HepG2 (cell line): ENCODE results near the gene ATP13A1. TPM values are rescaled to one million over a fixed set of nuclear protein-coding genes. Genes with fewer than 3 reads are reported as not detected.

ENCODE experiments used
- ASH2L ChIP-seq: fragments of 300-600, 200-600 bp; sonication (generic); IDR thresholded peaks from 2 replicates; pipeline ENCODE4 v1.7.0; 2017; ENCODE audit warnings: low read depth, mild to moderate bottlenecking, moderate library complexity, mixed read lengths, low read length; ENCODE audit not compliant: insufficient read length
- DMAP1 ChIP-seq: IDR thresholded peaks from 2 replicates; pipeline ENCODE4 v1.6.1; 2016
- HES4 ChIP-seq: sonication (generic); formaldehyde crosslinking; IDR thresholded peaks from 2 replicates; pipeline ENCODE4 v1.9.0; 2021; ENCODE audit warnings: mild to moderate bottlenecking, missing genetic modification reagents, borderline replicate concordance
- HNF4G ChIP-seq, 2 experiments: sonication (generic) in 1 of 2; formaldehyde crosslinking in 1 of 2; IDR thresholded peaks; 2 replicates each; pipeline versions ENCODE4 v1.4.0 to v1.6.1; 2011 to 2020; ENCODE audit warnings: borderline replicate concordance in 2 of 2, low read depth in 2 of 2, mild to moderate bottlenecking in 2 of 2, low read length in 1 of 2, missing genetic modification reagents in 1 of 2, moderate library complexity in 1 of 2
- HOXA5 ChIP-seq: sonication (generic); formaldehyde crosslinking; IDR thresholded peaks from 2 replicates; pipeline ENCODE4 v1.4.0; 2020; ENCODE audit warnings: missing genetic modification reagents
- IRX3 ChIP-seq: sonication (generic); formaldehyde crosslinking; IDR thresholded peaks from 2 replicates; pipeline ENCODE4 v1.8.1; 2023; ENCODE audit warnings: mild to moderate bottlenecking, low read depth, missing genetic modification reagents, borderline replicate concordance
- NCOA2 ChIP-seq: sonication (generic); formaldehyde crosslinking; IDR thresholded peaks from 2 replicates; pipeline ENCODE4 v1.8.0; 2022; ENCODE audit warnings: inconsistent platforms
- SMAD1 ChIP-seq: sonication (generic); formaldehyde crosslinking; IDR thresholded peaks from 2 replicates; pipeline ENCODE4 v1.4.0; 2020; ENCODE audit warnings: missing genetic modification reagents, low read depth, mild to moderate bottlenecking, borderline replicate concordance
- SMC3 ChIP-seq: IDR thresholded peaks from 2 replicates; pipeline ENCODE4 v1.6.1; 2011; ENCODE audit warnings: low read length, improper control_type of control experiment
- ZNF256 ChIP-seq: sonication (generic); formaldehyde crosslinking; conservative IDR thresholded peaks from 2 replicates; pipeline ENCODE4 v1.4.0; 2020; ENCODE audit warnings: missing genetic modification reagents
- ZNF432 ChIP-seq: sonication (generic); formaldehyde crosslinking; IDR thresholded peaks from 2 replicates; pipeline ENCODE4 v1.5.0; 2020; ENCODE audit warnings: missing genetic modification reagents, mild to moderate bottlenecking, borderline replicate concordance
- ZNF652 ChIP-seq: IDR thresholded peaks from 2 replicates; pipeline ENCODE4 v1.6.1; 2016; ENCODE audit warnings: low read depth, borderline replicate concordance
- ZZZ3 ChIP-seq: sonication (generic); formaldehyde crosslinking; IDR thresholded peaks from 2 replicates; pipeline ENCODE4 v1.4.0; 2020; ENCODE audit warnings: missing genetic modification reagents, mild to moderate bottlenecking, borderline replicate concordance
- polyA plus RNA-seq, 8 experiments: library from polyadenylated mRNA; depleted of rRNA in 3 of 8; stranded (reverse) in 7 of 8; unstranded in 1 of 8; fragments of >200 nt; fragmentation: Illumina TruSeq in 4 of 8; extraction: Trizol in 4 of 8; gene quantifications; 2 replicates each; pipeline versions ENCODE4 v1.2.1 to v1.2.3, GENCODE V29; 2011 to 2016; ENCODE audit warnings: low read depth in 4 of 8, missing spikeins in 1 of 8, mixed read lengths in 1 of 8; ENCODE audit not compliant: insufficient read depth in 1 of 8
- total RNA-seq, 5 experiments: library from RNA; depleted of rRNA; stranded (reverse); fragments of >200 nt; fragmentation: Illumina TruSeq; extraction: Trizol; gene quantifications; 2 replicates each; pipeline ENCODE4 v1.2.3, GENCODE V29; 2016; ENCODE audit warnings: low read depth in 1 of 5
- TF ChIP-seq, protein P1 (sequence below): IDR thresholded peaks from 2 replicates; pipeline ENCODE4 v1.6.1; 2018; ENCODE audit warnings: missing genetic modification reagents
- TF ChIP-seq, protein P2 (sequence below): sonication (generic); formaldehyde crosslinking; IDR thresholded peaks from 2 replicates; pipeline ENCODE4 v1.5.0; 2020; ENCODE audit warnings: mild to moderate bottlenecking, missing genetic modification reagents
- TF ChIP-seq, protein P3 (sequence below): sonication (generic); formaldehyde crosslinking; IDR thresholded peaks from 2 replicates; pipeline ENCODE4 v1.8.0; 2022; ENCODE audit warnings: missing genetic modification reagents, mild to moderate bottlenecking, borderline replicate concordance
- TF ChIP-seq, protein P4 (sequence below): IDR thresholded peaks from 2 replicates; pipeline ENCODE4 v1.6.1; 2016; ENCODE audit warnings: missing compliant biosample characterization, missing genetic modification reagents, borderline replicate concordance
- TF ChIP-seq, protein P5 (sequence below): sonication (generic); formaldehyde crosslinking; IDR thresholded peaks from 2 replicates; pipeline ENCODE4 v1.4.0; 2020; ENCODE audit warnings: missing genetic modification reagents, borderline replicate concordance

ATP13A1 gene
- total and polyA plus RNA-seq, 2 of the 13 experiments (the other 11 are each of a cell fraction or from before 2014, with no cell fraction given), result 23.2 to 41.7 TPM

DNA sequence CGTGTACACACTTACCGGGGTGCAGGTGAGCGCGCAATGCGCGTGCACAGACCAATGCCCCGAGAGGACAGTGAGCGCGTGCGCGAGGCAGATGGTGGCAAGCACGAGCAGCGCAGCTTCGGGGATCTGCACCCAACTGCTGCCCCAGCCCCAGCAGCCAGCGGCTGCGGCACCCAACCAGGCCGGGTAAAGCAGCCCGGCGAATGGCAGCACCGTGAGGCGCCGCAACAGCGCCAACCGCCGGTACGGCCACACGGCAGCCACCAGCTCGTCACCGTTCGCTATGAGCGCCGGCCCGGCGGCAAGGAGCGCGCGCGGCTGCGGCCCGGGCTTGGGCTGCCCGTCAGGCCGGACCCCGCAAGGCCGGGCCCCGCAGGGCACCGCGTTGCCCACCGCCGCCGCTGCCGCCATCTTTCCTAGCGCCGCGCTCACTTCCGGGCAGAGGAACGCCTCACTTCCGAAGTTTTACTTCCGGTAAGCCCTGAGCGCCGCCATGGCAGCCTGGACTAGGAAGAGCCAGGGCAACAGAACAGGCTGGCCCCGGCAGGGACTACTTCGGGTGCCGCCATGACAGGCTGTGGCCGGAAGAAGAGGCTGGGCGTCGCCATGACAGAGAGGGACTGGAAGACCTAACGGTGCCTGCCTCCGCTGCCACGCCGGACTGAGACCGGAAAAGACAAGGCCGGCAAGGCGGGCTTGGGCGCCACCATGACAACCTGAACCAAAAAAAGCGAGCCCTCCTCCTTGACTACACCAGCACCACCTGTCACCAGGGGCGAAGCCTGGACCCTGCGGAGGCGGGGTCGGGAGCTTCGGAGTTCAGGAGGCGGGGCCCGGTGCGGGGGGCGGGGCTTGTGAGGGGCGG is at the start of gene ATP13A1 (continued):
- TF ChIP-seq, protein P1, sequence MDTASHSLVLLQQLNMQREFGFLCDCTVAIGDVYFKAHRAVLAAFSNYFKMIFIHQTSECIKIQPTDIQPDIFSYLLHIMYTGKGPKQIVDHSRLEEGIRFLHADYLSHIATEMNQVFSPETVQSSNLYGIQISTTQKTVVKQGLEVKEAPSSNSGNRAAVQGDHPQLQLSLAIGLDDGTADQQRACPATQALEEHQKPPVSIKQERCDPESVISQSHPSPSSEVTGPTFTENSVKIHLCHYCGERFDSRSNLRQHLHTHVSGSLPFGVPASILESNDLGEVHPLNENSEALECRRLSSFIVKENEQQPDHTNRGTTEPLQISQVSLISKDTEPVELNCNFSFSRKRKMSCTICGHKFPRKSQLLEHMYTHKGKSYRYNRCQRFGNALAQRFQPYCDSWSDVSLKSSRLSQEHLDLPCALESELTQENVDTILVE, result peak; percentile 52; the same call in 1 of the 2 replicates
- TF ChIP-seq HNF4G (IDR thresholded peaks at IDR 0.05; ENCODE audit: borderline replicate concordance, low read depth, low read length), result no peak
- peak; percentile 15; the same call in 1 of the 2 replicates for TF ChIP-seq HNF4G (CRISPR knock-in tag; IDR thresholded peaks at IDR 0.05; ENCODE audit: borderline replicate concordance, low read depth)
- 0 out of 2 replicates have a peak, but pooled peaks have one; percentile 6 for TF ChIP-seq ZNF652
- TF ChIP-seq HES4, result 0 out of 2 replicates have a peak, but pooled peaks have one; percentile 47
- TF ChIP-seq NCOA2 (CRISPR knock-in tag), result no peak
- TF ChIP-seq ASH2L, result peak; percentile 87
- TF ChIP-seq ZNF432 (CRISPR knock-in tag), result no peak
- 0 out of 2 replicates have a peak, but pooled peaks have one; percentile 57 for TF ChIP-seq ZZZ3 (CRISPR knock-in tag)
- TF ChIP-seq, protein P2, sequence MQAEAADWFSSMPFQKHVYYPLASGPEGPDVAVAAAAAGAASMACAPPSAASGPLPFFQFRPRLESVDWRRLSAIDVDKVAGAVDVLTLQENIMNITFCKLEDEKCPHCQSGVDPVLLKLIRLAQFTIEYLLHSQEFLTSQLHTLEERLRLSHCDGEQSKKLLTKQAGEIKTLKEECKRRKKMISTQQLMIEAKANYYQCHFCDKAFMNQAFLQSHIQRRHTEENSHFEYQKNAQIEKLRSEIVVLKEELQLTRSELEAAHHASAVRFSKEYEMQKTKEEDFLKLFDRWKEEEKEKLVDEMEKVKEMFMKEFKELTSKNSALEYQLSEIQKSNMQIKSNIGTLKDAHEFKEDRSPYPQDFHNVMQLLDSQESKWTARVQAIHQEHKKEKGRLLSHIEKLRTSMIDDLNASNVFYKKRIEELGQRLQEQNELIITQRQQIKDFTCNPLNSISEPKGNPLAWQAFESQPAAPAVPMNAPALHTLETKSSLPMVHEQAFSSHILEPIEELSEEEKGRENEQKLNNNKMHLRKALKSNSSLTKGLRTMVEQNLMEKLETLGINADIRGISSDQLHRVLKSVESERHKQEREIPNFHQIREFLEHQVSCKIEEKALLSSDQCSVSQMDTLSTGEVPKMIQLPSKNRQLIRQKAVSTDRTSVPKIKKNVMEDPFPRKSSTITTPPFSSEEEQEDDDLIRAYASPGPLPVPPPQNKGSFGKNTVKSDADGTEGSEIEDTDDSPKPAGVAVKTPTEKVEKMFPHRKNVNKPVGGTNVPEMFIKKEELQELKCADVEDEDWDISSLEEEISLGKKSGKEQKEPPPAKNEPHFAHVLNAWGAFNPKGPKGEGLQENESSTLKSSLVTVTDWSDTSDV, result 0 out of 2 replicates have a peak, but pooled peaks have one; percentile 21
- TF ChIP-seq SMAD1 (CRISPR knock-in tag), result peak; percentile 79; the same call in 1 of the 2 replicates
- TF ChIP-seq, protein P3, sequence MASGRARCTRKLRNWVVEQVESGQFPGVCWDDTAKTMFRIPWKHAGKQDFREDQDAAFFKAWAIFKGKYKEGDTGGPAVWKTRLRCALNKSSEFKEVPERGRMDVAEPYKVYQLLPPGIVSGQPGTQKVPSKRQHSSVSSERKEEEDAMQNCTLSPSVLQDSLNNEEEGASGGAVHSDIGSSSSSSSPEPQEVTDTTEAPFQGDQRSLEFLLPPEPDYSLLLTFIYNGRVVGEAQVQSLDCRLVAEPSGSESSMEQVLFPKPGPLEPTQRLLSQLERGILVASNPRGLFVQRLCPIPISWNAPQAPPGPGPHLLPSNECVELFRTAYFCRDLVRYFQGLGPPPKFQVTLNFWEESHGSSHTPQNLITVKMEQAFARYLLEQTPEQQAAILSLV, result no peak
- no peak for TF ChIP-seq SMC3
- peak; percentile 85; the same call in 1 of the 2 replicates for TF ChIP-seq IRX3 (CRISPR knock-in tag)
- TF ChIP-seq, protein P4, sequence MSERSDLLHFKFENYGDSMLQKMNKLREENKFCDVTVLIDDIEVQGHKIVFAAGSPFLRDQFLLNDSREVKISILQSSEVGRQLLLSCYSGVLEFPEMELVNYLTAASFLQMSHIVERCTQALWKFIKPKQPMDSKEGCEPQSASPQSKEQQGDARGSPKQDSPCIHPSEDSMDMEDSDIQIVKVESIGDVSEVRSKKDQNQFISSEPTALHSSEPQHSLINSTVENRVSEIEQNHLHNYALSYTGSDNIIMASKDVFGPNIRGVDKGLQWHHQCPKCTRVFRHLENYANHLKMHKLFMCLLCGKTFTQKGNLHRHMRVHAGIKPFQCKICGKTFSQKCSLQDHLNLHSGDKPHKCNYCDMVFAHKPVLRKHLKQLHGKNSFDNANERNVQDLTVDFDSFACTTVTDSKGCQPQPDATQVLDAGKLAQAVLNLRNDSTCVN (CRISPR knock-in tag), result 0 out of 2 replicates have a peak, but pooled peaks have one; percentile 38
- no peak for TF ChIP-seq ZNF256 (CRISPR knock-in tag)
- peak; percentile 76 for TF ChIP-seq DMAP1 (CRISPR knock-in tag)
- TF ChIP-seq HOXA5 (CRISPR knock-in tag), result peak; percentile 60; the same call in 1 of the 2 replicates
- TF ChIP-seq, protein P5, sequence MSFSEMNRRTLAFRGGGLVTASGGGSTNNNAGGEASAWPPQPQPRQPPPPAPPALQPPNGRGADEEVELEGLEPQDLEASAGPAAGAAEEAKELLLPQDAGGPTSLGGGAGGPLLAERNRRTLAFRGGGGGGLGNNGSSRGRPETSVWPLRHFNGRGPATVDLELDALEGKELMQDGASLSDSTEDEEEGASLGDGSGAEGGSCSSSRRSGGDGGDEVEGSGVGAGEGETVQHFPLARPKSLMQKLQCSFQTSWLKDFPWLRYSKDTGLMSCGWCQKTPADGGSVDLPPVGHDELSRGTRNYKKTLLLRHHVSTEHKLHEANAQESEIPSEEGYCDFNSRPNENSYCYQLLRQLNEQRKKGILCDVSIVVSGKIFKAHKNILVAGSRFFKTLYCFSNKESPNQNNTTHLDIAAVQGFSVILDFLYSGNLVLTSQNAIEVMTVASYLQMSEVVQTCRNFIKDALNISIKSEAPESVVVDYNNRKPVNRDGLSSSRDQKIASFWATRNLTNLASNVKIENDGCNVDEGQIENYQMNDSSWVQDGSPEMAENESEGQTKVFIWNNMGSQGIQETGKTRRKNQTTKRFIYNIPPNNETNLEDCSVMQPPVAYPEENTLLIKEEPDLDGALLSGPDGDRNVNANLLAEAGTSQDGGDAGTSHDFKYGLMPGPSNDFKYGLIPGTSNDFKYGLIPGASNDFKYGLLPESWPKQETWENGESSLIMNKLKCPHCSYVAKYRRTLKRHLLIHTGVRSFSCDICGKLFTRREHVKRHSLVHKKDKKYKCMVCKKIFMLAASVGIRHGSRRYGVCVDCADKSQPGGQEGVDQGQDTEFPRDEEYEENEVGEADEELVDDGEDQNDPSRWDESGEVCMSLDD (CRISPR knock-in tag), result 0 out of 2 replicates have a peak, but pooled peaks have one; percentile 8
